Limb (tissue), 2 donors: Measurements from ENCODE around the gene USH1C.
A peak's percentile ranks its signal among the peaks of the same experiment; 100 is the strongest.

Experiments used
- DNase-seq, 2 donors: peaks; one replicate each; pipeline ENCODE4 v3.0.0-alpha.2; 2016; ENCODE audit errors: extremely low spot score in 2 of 2

USH1C gene

GRCh38 chr11:17528181-17528691 lies 16.0 kb downstream of the USH1C start:
- peak; percentile 52 to 78 for DNase-seq

GRCh38 chr11:17527628-17527995 lies 16.6 kb downstream of the USH1C start:
- no peak for DNase-seq

GRCh38 chr11:17526931-17527627 lies 17.1 kb downstream of the USH1C start:
- no peak for DNase-seq

- DNase-seq = no peak
Measured at GRCh38 chr11:17526326-17526725, 17.9 kb downstream of the USH1C start.

- no peak for DNase-seq
Measured at GRCh38 chr11:17525570-17525969, 18.6 kb downstream of the USH1C start.

- no peak for DNase-seq
Measured at GRCh38 chr11:17524221-17524620, 20.0 kb downstream of the USH1C start.

- no peak for DNase-seq
Measured at GRCh38 chr11:17522655-17523054, 21.6 kb downstream of the USH1C start.

GRCh38 chr11:17521106-17521900 lies 22.9 kb downstream of the USH1C start:
- DNase-seq = no peak

- DNase-seq = no peak
Measured at GRCh38 chr11:17519061-17519885, 24.9 kb downstream of the USH1C start.

- no peak for DNase-seq
Measured at GRCh38 chr11:17518366-17518765, 25.9 kb downstream of the USH1C start.

- no peak for DNase-seq
Measured at GRCh38 chr11:17517186-17517585, 27.0 kb downstream of the USH1C start.

GRCh38 chr11:17516551-17517150 lies 27.6 kb downstream of the USH1C start:
- no peak for DNase-seq

- DNase-seq = no peak
Measured at GRCh38 chr11:17515443-17516176, 28.6 kb downstream of the USH1C start.

- no peak for DNase-seq
Measured at GRCh38 chr11:17514476-17514875, 29.7 kb downstream of the USH1C start.

GRCh38 chr11:17513853-17514252 lies 30.4 kb downstream of the USH1C start:
- no peak for DNase-seq

GRCh38 chr11:17512101-17512500 lies 32.1 kb downstream of the USH1C start:
- no peak for DNase-seq

GRCh38 chr11:17511571-17511970 lies 32.6 kb downstream of the USH1C start:
- DNase-seq = no peak

- no peak for DNase-seq
Measured at GRCh38 chr11:17510507-17511206, 33.6 kb downstream of the USH1C start.

GRCh38 chr11:17508791-17509190 lies 35.4 kb downstream of the USH1C start:
- no peak for DNase-seq

GRCh38 chr11:17508306-17508705 lies 35.9 kb downstream of the USH1C start:
- no peak for DNase-seq
